GM10266 (cell line): ENCODE results near the gene ICOS.

ENCODE experiments used
- DNase-seq: peaks from one replicate; pipeline ENCODE4 v3.0.0; 2012; ENCODE audit errors: extremely low spot score
- CTCF ChIP-seq: IDR thresholded peaks from 2 replicates; pipeline ENCODE4 v1.5.1; 2012; ENCODE audit warnings: mild to moderate bottlenecking, low read depth; ENCODE audit not compliant: control insufficient read depth, insufficient read depth; ENCODE audit errors: missing control alignments

ICOS gene

DNA sequence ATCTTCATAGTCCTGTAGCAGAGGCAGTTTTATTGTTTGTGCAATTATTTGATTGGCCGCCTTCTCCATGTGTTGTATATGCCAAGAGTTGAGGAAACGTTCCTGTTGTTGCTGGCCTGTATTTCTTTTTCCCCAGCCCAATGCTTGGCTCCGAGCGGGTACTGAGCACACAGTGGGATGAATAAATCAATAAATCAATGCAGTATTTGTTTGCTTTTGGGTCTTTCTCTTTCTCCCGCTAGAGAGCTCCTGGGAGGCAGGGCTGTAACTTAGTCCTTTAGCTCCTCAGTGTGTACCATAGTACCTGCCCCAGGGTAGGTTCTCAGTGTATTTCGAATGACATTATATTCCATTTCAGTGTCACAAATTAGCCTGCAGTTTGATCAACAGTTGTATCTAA is 71.8 kb downstream of the ICOS start:
- TF ChIP-seq CTCF, result no peak
- no peak for DNase-seq

GRCh38 chr2:204010628-204011560 is 74.3 kb downstream of the ICOS start:
- TF ChIP-seq CTCF, result no peak
- DNase-seq, result no peak
